ENCODE data around the gene CCNG1. TPM values are rescaled to one million over a fixed set of nuclear protein-coding genes. Genes with fewer than 3 reads are reported as not detected.
A peak's percentile ranks its signal among the peaks of the same experiment; 100 is the strongest.

CCNG1 gene
- total and polyA plus RNA-seq, 2 donors (not counting 1 experiment from before 2014, with no cell fraction given): 210 to 449 TPM

GRCh38 chr5:163475411-163475810 lies 38.0 kb downstream of the CCNG1 start:
- Histone ChIP-seq H3K79me2 (ENCODE audit: control insufficient read depth, insufficient read depth, low read length) (no peaks in the 10 kb centered on the region), H3K4me2 (ENCODE audit: extremely low read depth, insufficient read depth, low read length) (no peak overlapping the region), H2AFZ (ENCODE audit: low read length) (no peak overlapping the region), H3K9ac (ENCODE audit: insufficient read depth, low read length) (no peak overlapping the region), H3K9me3 (ENCODE audit: control insufficient read depth, insufficient read depth, low read depth, low read length) (no peaks in the 10 kb centered on the region), H3K36me3 (ENCODE audit: control insufficient read depth, insufficient read depth, low read length) (no peaks in the 10 kb centered on the region), H3K27ac (ENCODE audit: insufficient read depth, low read length) (no peak overlapping the region), H3K4me3 (replicated peaks in 1 of 4; ENCODE audit: control extremely low read depth in 1 of 4, insufficient read depth in 1 of 4, low read depth in 3 of 4, low read length in 4 of 4) (no peak overlapping the region), H3K27me3 (ENCODE audit: control insufficient read depth, insufficient read depth, low read length) (no peaks in the 10 kb centered on the region), H3K4me1 (ENCODE audit: control insufficient read depth, extremely low read depth, insufficient read depth, low read length) (no peaks in the 10 kb centered on the region), H4K20me1 (ENCODE audit: control insufficient read depth, extremely low read depth, insufficient read depth, low read length) (no peaks in the 10 kb centered on the region)
- TF ChIP-seq EZH2 (IDR thresholded peaks at IDR 0.05; ENCODE audit: low read length, missing control alignments) (no peak), CTCF (conservative IDR thresholded peaks at IDR 0.05 in 1 of 2, IDR thresholded peaks at IDR 0.05 in 1 of 2; ENCODE audit: low read depth in 1 of 2, low read length in 2 of 2) (no peak)
- DNase-seq (ENCODE audit: low read depth in 2 of 2): no peak

- TF ChIP-seq EZH2 (IDR thresholded peaks at IDR 0.05; ENCODE audit: low read length, missing control alignments): no peak
- no peak for TF ChIP-seq CTCF (conservative IDR thresholded peaks at IDR 0.05 in 1 of 2, IDR thresholded peaks at IDR 0.05 in 1 of 2; ENCODE audit: low read depth in 1 of 2, low read length in 2 of 2)
- H3K27ac ChIP-seq (ENCODE audit: insufficient read depth, low read length): no peak overlapping the region
- H3K79me2 ChIP-seq (ENCODE audit: control insufficient read depth, insufficient read depth, low read length): no peaks in the 10 kb centered on the region
- H3K9me3 ChIP-seq (ENCODE audit: control insufficient read depth, insufficient read depth, low read depth, low read length): no peaks in the 10 kb centered on the region
- DNase-seq (ENCODE audit: low read depth in 2 of 2): peak; percentile 7 to 44
- H2AFZ ChIP-seq (ENCODE audit: low read length): no peak overlapping the region
- no peak overlapping the region for H3K9ac ChIP-seq (ENCODE audit: insufficient read depth, low read length)
- H3K36me3 ChIP-seq (ENCODE audit: control insufficient read depth, insufficient read depth, low read length): no peaks in the 10 kb centered on the region
- no peak overlapping the region for H3K4me3 ChIP-seq (replicated peaks in 1 of 4; ENCODE audit: control extremely low read depth in 1 of 4, insufficient read depth in 1 of 4, low read depth in 3 of 4, low read length in 4 of 4)
- H4K20me1 ChIP-seq (ENCODE audit: control insufficient read depth, extremely low read depth, insufficient read depth, low read length): no peaks in the 10 kb centered on the region
- no peaks in the 10 kb centered on the region for H3K27me3 ChIP-seq (ENCODE audit: control insufficient read depth, insufficient read depth, low read length)
- H3K4me2 ChIP-seq (ENCODE audit: extremely low read depth, insufficient read depth, low read length): no peak overlapping the region
- H3K4me1 ChIP-seq (ENCODE audit: control insufficient read depth, extremely low read depth, insufficient read depth, low read length): no peaks in the 10 kb centered on the region
These were observed 41.0 kb downstream of the CCNG1 start for GRCh38 chr5:163478126-163478981.

- Histone ChIP-seq H3K4me1 (ENCODE audit: control insufficient read depth, extremely low read depth, insufficient read depth, low read length) (no peaks in the 10 kb centered on the region), H3K36me3 (ENCODE audit: control insufficient read depth, insufficient read depth, low read length) (no peaks in the 10 kb centered on the region), H3K79me2 (ENCODE audit: control insufficient read depth, insufficient read depth, low read length) (no peaks in the 10 kb centered on the region), H3K27ac (ENCODE audit: insufficient read depth, low read length) (no peak overlapping the region), H3K9me3 (ENCODE audit: control insufficient read depth, insufficient read depth, low read depth, low read length) (no peaks in the 10 kb centered on the region), H4K20me1 (ENCODE audit: control insufficient read depth, extremely low read depth, insufficient read depth, low read length) (no peaks in the 10 kb centered on the region), H2AFZ (ENCODE audit: low read length) (no peak overlapping the region), H3K27me3 (ENCODE audit: control insufficient read depth, insufficient read depth, low read length) (no peaks in the 10 kb centered on the region), H3K4me3 (replicated peaks in 1 of 4; ENCODE audit: control extremely low read depth in 1 of 4, insufficient read depth in 1 of 4, low read depth in 3 of 4, low read length in 4 of 4) (no peak overlapping the region), H3K4me2 (ENCODE audit: extremely low read depth, insufficient read depth, low read length) (no peak overlapping the region), H3K9ac (ENCODE audit: insufficient read depth, low read length) (no peak overlapping the region)
- DNase-seq (ENCODE audit: low read depth in 2 of 2): no peak
- TF ChIP-seq EZH2 (IDR thresholded peaks at IDR 0.05; ENCODE audit: low read length, missing control alignments) (no peak), CTCF (conservative IDR thresholded peaks at IDR 0.05 in 1 of 2, IDR thresholded peaks at IDR 0.05 in 1 of 2; ENCODE audit: low read depth in 1 of 2, low read length in 2 of 2) (no peak)
These were observed 41.5 kb downstream of the CCNG1 start for GRCh38 chr5:163478982-163479271.

Data from fibroblast of lung (primary cell).